Sigmoid colon (tissue), 3 donors: ENCODE results near the gene PKMYT1.

ENCODE experiments used
- CTCF ChIP-seq, 4 experiments: fragments of 450-650 bp in 3 of 4; fragments of 200-600 bp in 1 of 4; IDR thresholded peaks; one replicate each; pipeline ENCODE4 v1.5.1; 2016 to 2019; ENCODE audit warnings: antibody characterized with exemption in 4 of 4, mild to moderate bottlenecking in 3 of 4, moderate library complexity in 2 of 4
- POLR2A ChIP-seq, 2 donors: fragments of 450-650 bp; IDR thresholded peaks; one replicate each; pipeline ENCODE4 v1.6.1; 2016; ENCODE audit warnings: antibody characterized with exemption in 2 of 2, mild to moderate bottlenecking in 2 of 2, moderate library complexity in 2 of 2

GRCh38 chr16:3013491-3013951 lies 33.3 kb upstream of the PKMYT1 start:
- TF ChIP-seq CTCF (IDR thresholded peaks at IDR 0.05) (no peak), POLR2A (IDR thresholded peaks at IDR 0.05) (no peak)
